Panc1 (cell line): Measurements from ENCODE around the gene PGRMC2. TPM values are rescaled to one million over a fixed set of nuclear protein-coding genes. Genes with fewer than 3 reads are reported as not detected.
"Not testable (repeated sequence)": the region's sequence is repeated elsewhere in the genome, so short reads cannot be mapped to it uniquely, and the experiment has no call there.

Source experiments
- ATAC-seq: fragments of 200-7000 bp; cut with Tn5 transposase; 2 replicates; pipeline ENCODE4 v1.9.1; 2020; ENCODE audit warnings: mild to moderate bottlenecking, moderate library complexity
- BruUV-seq: library from RNA; stranded (reverse); fragments of 400-500 nt; replicated peaks from 2 replicates; lab custom pipeline; 2021; lab: Mats Ljungman, UMichigan
- CTCF ChIA-PET: fragments of 300-600 bp; sonication (Branson Sonifier 250); formaldehyde crosslinking; loops from one replicate; lab custom pipeline; 2022; ENCODE audit warnings: antibody characterized with exemption; lab: Charles Lee
- POLR2A ChIA-PET: fragments of 300-600 bp; sonication (Branson Sonifier 250); formaldehyde crosslinking; loops from one replicate; lab custom pipeline; 2022; ENCODE audit warnings: antibody characterized with exemption; lab: Charles Lee
- DNase-seq: peaks from one replicate; pipeline ENCODE4 v3.0.0-alpha.2; 2010; ENCODE audit warnings: low read depth, low spot score
- H3K27ac ChIP-seq: 2 replicates; pipeline ENCODE4 v1.5.1; 2011; ENCODE audit warnings: mild to moderate bottlenecking, low read length, inconsistent platforms
- H3K27me3 ChIP-seq: fragments of 200-500 bp; sonication (Bioruptor generic); 2 replicates; pipeline ENCODE4 v1.6.0; 2014; ENCODE audit warnings: low read length, inconsistent platforms; ENCODE audit not compliant: control insufficient read depth, insufficient read depth
- H3K36me3 ChIP-seq: fragments of 200-500 bp; sonication (Bioruptor generic); 2 replicates; pipeline ENCODE4 v1.5.1; 2014; ENCODE audit warnings: inconsistent platforms, mild to moderate bottlenecking, low read length, moderate library complexity; ENCODE audit not compliant: control insufficient read depth, insufficient read depth
- H3K4me1 ChIP-seq: 2 replicates; pipeline ENCODE4 v1.5.1; 2011; ENCODE audit warnings: inconsistent platforms, mild to moderate bottlenecking, low read length, moderate library complexity; ENCODE audit not compliant: control insufficient read depth, insufficient read depth
- H3K4me3 ChIP-seq, 2 experiments: 2 replicates each; pipeline ENCODE4 v1.5.1; 2011 to 2012; ENCODE audit warnings: low read depth in 2 of 2, low read length in 2 of 2, mild to moderate bottlenecking in 2 of 2, inconsistent platforms in 1 of 2, moderate library complexity in 1 of 2
- H3K9me3 ChIP-seq: fragments of 200-500 bp; sonication (Bioruptor generic); 2 replicates; pipeline ENCODE4 v1.5.1; 2014; ENCODE audit warnings: low read depth, mild to moderate bottlenecking, inconsistent platforms, low read length, moderate library complexity; ENCODE audit not compliant: control insufficient read depth, insufficient read depth
- CTCF ChIP-seq: fragments of 450-650 bp; IDR thresholded peaks from 2 replicates; pipeline ENCODE4 v1.5.1; 2017; ENCODE audit warnings: mild to moderate bottlenecking
- POLR2AphosphoS5 ChIP-seq: IDR thresholded peaks from 2 replicates; pipeline ENCODE4 v1.6.1; 2012; ENCODE audit warnings: mild to moderate bottlenecking, low read depth, low read length, moderate library complexity
- REST ChIP-seq, 2 experiments: IDR thresholded peaks; 2 replicates each; pipeline ENCODE4 v1.6.1; 2011 to 2012; ENCODE audit warnings: low read depth in 2 of 2, control low read depth in 1 of 2, low read length in 1 of 2, mild to moderate bottlenecking in 1 of 2, moderate library complexity in 1 of 2; ENCODE audit not compliant: insufficient read depth in 1 of 2
- SIN3A ChIP-seq: IDR thresholded peaks from 2 replicates; pipeline ENCODE4 v1.6.1; 2012; ENCODE audit warnings: low read depth, mild to moderate bottlenecking, low read length, moderate library complexity, borderline replicate concordance; ENCODE audit not compliant: insufficient read depth
- TCF7L2 ChIP-seq: IDR thresholded peaks from 2 replicates; pipeline ENCODE4 v1.6.1; 2011; ENCODE audit warnings: mild to moderate bottlenecking, low read depth, low read length, inconsistent platforms
- in situ Hi-C: cut with HindIII; loops from 2 replicates; pipeline ENCODE4 v1.10.0; 2016; ENCODE audit warnings: low sequenced_read_pairs, low pct_unique_long_range_greater_than_20kb
- intact Hi-C: fragments of 100-400 bp; cut with micrococcal nuclease; formaldehyde crosslinking; loops from one replicate; pipeline ENCODE4 v1.10.0; 2022; ENCODE audit not compliant: unreplicated experiment
- total RNA-seq: library from RNA; stranded (reverse); gene quantifications from one replicate; pipeline ENCODE4 v1.2.1, GENCODE V29; 2021; ENCODE audit not compliant: unreplicated experiment

Gene PGRMC2
- total RNA-seq, 1 experiment from 2014 or later, result 47.6 TPM

GRCh38 chr4:128268970-128269369 is 18.6 kb downstream of the PGRMC2 start:
- no TSS peak for BruUV-seq
- no peaks in the 10 kb centered on the region for H3K4me1 ChIP-seq
- ATAC-seq (no peak), DNase-seq (no peak)
- H3K4me3 ChIP-seq, result no peak overlapping the region
- H3K27me3 ChIP-seq, result no peaks in the 10 kb centered on the region
- in situ Hi-C loops (no loop called here), intact Hi-C loops (no loop called here)
- ChIA-PET CTCF (no interaction called here), POLR2A (no interaction called here)
- peaks cover 14% of the 10 kb centered on the region for H3K36me3 ChIP-seq
- no peaks in the 10 kb centered on the region for H3K9me3 ChIP-seq
- TF ChIP-seq POLR2AphosphoS5, result no peak
- no peak for TF ChIP-seq TCF7L2
- TF ChIP-seq SIN3A, result no peak
- TF ChIP-seq REST (IDR thresholded peaks at IDR 0.05; ENCODE audit: insufficient read depth in 1 of 2, low read depth in 2 of 2, low read length in 1 of 2), result no peak
- no peak for TF ChIP-seq CTCF
- no peak overlapping the region for H3K27ac ChIP-seq

GRCh38 chr4:128267745-128268144 is 19.9 kb downstream of the PGRMC2 start:
- H3K4me3 ChIP-seq, result no peak overlapping the region
- in situ Hi-C loops (no loop called here), intact Hi-C loops (no loop called here)
- ChIA-PET CTCF (no interaction called here), POLR2A (no interaction called here)
- no peak overlapping the region for H3K27ac ChIP-seq
- DNase-seq (no peak), ATAC-seq (no peak)
- H3K9me3 ChIP-seq, result no peaks in the 10 kb centered on the region
- BruUV-seq, result no TSS peak
- no peak for TF ChIP-seq SIN3A
- no peak for TF ChIP-seq TCF7L2
- TF ChIP-seq CTCF, result no peak
- TF ChIP-seq REST (IDR thresholded peaks at IDR 0.05; ENCODE audit: insufficient read depth in 1 of 2, low read depth in 2 of 2, low read length in 1 of 2), result no peak
- peaks cover 14% of the 10 kb centered on the region for H3K36me3 ChIP-seq
- no peaks in the 10 kb centered on the region for H3K4me1 ChIP-seq
- H3K27me3 ChIP-seq, result no peaks in the 10 kb centered on the region

- H3K4me3 ChIP-seq, POLR2A ChIA-PET, intact Hi-C loops, H3K27ac ChIP-seq, H3K27me3 ChIP-seq, BruUV-seq, CTCF ChIA-PET, H3K4me1 ChIP-seq, DNase-seq, in situ Hi-C loops, ATAC-seq, H3K9me3 ChIP-seq: not testable (repeated sequence)
- peaks cover 14% of the 10 kb centered on the region for H3K36me3 ChIP-seq
Observed at GRCh38 chr4:128267171-128267570, 20.4 kb downstream of the PGRMC2 start.

GRCh38 chr4:128265550-128265949 is 22.1 kb downstream of the PGRMC2 start:
- intact Hi-C loops, in situ Hi-C loops, CTCF ChIA-PET, H3K9me3 ChIP-seq, BruUV-seq, H3K27ac ChIP-seq, ATAC-seq, DNase-seq, H3K4me1 ChIP-seq, H3K27me3 ChIP-seq, H3K36me3 ChIP-seq, H3K4me3 ChIP-seq, POLR2A ChIA-PET: not testable (repeated sequence)
